Measurements from ENCODE around the gene IQSEC1.

The IQSEC1 gene

GRCh38 chr3:13013994-13014754, 59.1 kb downstream of the IQSEC1 start:
- no peak for DNase-seq

- DNase-seq: no peak
Observed at GRCh38 chr3:13013566-13013965, 59.7 kb downstream of the IQSEC1 start.

GRCh38 chr3:13013151-13013561, 60.1 kb downstream of the IQSEC1 start:
- no peak for DNase-seq

GRCh38 chr3:13012221-13012691, 61.0 kb downstream of the IQSEC1 start:
- peak; percentile 25 for DNase-seq

- peak; percentile 76 for DNase-seq
Observed at GRCh38 chr3:13011573-13012220, 61.5 kb downstream of the IQSEC1 start.

GRCh38 chr3:13010780-13011572, 62.3 kb downstream of the IQSEC1 start:
- DNase-seq: no peak

GRCh38 chr3:13009946-13010315, 63.3 kb downstream of the IQSEC1 start:
- no peak for DNase-seq

GRCh38 chr3:13009132-13009945, 63.9 kb downstream of the IQSEC1 start:
- DNase-seq: peak; percentile 30

GRCh38 chr3:13008155-13008995, 64.9 kb downstream of the IQSEC1 start:
- DNase-seq: no peak

GRCh38 chr3:13007251-13007941, 65.8 kb downstream of the IQSEC1 start:
- DNase-seq: no peak

GRCh38 chr3:13006216-13006990, 66.8 kb downstream of the IQSEC1 start:
- DNase-seq: no peak

- no peak for DNase-seq
Observed at GRCh38 chr3:13005301-13005700, 67.9 kb downstream of the IQSEC1 start.

- DNase-seq: no peak
Observed at GRCh38 chr3:13004376-13004775, 68.9 kb downstream of the IQSEC1 start.

GRCh38 chr3:13003608-13004007, 69.6 kb downstream of the IQSEC1 start:
- DNase-seq: no peak

GRCh38 chr3:13002398-13003124, 70.7 kb downstream of the IQSEC1 start:
- no peak for DNase-seq

GRCh38 chr3:12999147-13000140, 73.8 kb downstream of the IQSEC1 start:
- DNase-seq: no peak

GRCh38 chr3:12998648-12999047, 74.6 kb downstream of the IQSEC1 start:
- no peak for DNase-seq

GRCh38 chr3:12997387-12997786, 75.8 kb downstream of the IQSEC1 start:
- no peak for DNase-seq
